ENCODE results near the gene SUPT3H. TPM values are rescaled to one million over a fixed set of nuclear protein-coding genes. Genes with fewer than 3 reads are reported as not detected.
A peak's percentile ranks its signal among the peaks of the same experiment; 100 is the strongest.

The SUPT3H gene
- total and polyA plus RNA-seq, 7 donors, result 1.7 to 4.3 (median 2.8) TPM

DNA sequence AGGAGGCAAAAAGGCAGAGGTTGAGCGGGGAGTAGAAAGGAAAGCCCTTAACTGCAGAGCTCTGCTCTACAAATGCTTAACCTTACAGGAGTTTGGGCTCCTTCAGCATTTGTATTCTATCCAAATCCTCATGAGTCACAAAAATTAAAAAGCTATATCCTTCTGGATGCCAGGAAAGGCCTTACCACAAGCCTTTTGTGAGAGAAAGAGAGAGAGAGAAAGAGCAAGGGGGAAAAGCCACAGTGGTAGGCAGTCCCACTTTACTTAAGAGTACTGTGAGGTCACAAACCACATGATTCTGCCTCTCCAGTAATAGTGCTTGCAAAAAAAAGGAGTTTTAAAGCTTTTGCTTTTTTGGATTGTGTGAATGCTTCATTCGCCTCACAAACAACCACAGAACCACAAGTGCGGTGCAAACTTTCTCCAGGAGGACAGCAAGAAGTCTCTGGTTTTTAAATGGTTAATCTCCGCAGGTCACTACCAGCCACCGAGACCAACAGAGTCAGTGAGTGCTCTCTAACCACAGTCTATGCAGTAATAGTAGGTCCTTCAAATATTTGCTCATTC lies 49.7 kb downstream of the SUPT3H start, which contains the start of gene RUNX2:
RUNX2 (plus strand) TSS at position 375 of the 567 bp plus-strand sequence. CDS start 397 bp downstream, outside the sequence.
- intact Hi-C loops (cut with DNase I), result no loop called here
- 74 to 77% (median 74%) methylated on average over 5 of the region's 5 CpGs for WGBS, 3 donors
- TF ChIP-seq, protein P1, sequence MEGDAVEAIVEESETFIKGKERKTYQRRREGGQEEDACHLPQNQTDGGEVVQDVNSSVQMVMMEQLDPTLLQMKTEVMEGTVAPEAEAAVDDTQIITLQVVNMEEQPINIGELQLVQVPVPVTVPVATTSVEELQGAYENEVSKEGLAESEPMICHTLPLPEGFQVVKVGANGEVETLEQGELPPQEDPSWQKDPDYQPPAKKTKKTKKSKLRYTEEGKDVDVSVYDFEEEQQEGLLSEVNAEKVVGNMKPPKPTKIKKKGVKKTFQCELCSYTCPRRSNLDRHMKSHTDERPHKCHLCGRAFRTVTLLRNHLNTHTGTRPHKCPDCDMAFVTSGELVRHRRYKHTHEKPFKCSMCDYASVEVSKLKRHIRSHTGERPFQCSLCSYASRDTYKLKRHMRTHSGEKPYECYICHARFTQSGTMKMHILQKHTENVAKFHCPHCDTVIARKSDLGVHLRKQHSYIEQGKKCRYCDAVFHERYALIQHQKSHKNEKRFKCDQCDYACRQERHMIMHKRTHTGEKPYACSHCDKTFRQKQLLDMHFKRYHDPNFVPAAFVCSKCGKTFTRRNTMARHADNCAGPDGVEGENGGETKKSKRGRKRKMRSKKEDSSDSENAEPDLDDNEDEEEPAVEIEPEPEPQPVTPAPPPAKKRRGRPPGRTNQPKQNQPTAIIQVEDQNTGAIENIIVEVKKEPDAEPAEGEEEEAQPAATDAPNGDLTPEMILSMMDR (IDR thresholded peaks at IDR 0.05), result no peak
- H3K36me3 ChIP-seq (ENCODE audit: insufficient read depth in 1 of 2, low read depth in 1 of 2), result no peaks in the 10 kb centered on the region
- no peaks in the 10 kb centered on the region for H3K27me3 ChIP-seq (ENCODE audit: insufficient read depth in 3 of 3, low read length in 2 of 3)
- no peak within 1 kb of the TSS for H3K4me3 ChIP-seq
- no peaks in the 10 kb centered on the region for H3K4me1 ChIP-seq
- DNase-seq (no peak), ATAC-seq (peak in 1 of 4 donors; percentile 29)
- no peak within 1 kb of the TSS for H3K27ac ChIP-seq
- H3K9me3 ChIP-seq, result no peaks in the 10 kb centered on the region

DNA sequence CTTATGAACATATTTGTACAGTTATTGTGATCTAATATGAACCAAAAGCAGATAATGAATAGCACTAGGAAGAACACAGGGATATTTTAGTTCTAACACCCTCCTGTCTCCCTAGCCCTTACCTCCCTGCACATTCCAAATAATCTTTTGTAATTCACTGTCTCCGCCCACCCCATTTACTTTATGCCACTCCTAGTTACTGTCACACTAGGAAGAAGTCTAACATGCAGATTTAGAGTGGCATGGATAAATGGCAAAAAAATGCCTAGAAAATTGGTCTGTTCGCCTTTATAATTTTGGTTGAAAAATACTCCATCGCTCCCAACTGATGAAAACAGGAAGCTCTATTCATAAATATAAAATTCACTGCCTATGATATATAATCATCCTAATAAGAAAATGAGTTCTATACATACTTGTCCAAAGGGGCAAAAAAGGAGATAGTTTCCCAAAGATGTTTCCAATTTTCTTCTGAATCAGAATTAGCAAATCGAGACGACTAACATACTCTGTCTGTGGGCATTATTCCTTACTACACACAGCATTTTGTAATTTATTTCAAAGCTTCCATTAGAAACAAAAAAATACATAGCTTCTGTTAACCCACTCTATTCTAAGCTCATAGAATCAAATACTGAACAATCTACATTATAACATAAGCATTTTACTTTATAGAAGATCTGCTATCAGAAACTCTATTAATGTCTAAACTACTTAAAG lies 50.9 kb downstream of the SUPT3H start:
- ATAC-seq (no peak), DNase-seq (no peak)
- intact Hi-C loops (cut with DNase I), result no loop called here
- H3K27ac ChIP-seq, result no peak overlapping the region
- H3K4me3 ChIP-seq, result no peak overlapping the region
- TF ChIP-seq, protein P1 (IDR thresholded peaks at IDR 0.05), result no peak
- no peaks in the 10 kb centered on the region for H3K4me1 ChIP-seq
- no peaks in the 10 kb centered on the region for H3K27me3 ChIP-seq (ENCODE audit: insufficient read depth in 3 of 3, low read length in 2 of 3)
- no peaks in the 10 kb centered on the region for H3K36me3 ChIP-seq (ENCODE audit: insufficient read depth in 1 of 2, low read depth in 1 of 2)
- H3K9me3 ChIP-seq, result no peaks in the 10 kb centered on the region
- WGBS, 3 donors, result 92 to 93% (median 92%) methylated on average over 5 of the region's 5 CpGs

DNA sequence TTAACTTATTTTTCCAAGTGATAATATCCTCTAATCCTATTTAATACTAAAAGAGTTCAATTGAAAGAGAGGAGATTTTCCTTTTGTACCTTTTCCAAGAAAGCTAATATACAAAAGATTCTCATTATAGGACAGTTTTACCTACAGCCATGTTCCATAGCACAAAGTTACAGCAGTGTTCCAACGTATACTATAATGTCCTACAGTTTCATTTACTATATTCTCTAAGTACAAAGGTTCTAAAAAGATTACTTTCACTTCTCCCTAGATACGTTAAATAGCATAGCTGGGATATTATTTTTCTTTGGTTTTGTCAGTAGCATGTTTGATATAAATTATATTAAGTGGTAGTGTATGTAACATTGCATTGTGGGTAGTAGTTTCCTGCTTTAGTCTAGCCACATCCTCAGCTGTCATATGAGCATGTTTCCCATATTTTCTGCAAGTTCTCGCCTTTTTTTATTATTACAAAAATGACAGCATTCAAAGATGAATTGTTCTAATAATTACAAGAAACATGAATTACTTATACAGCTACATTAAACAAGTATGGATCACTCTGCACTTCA lies 54.0 kb downstream of the SUPT3H start:
- intact Hi-C loops (cut with DNase I), result no loop called here
- no peak for DNase-seq

DNA sequence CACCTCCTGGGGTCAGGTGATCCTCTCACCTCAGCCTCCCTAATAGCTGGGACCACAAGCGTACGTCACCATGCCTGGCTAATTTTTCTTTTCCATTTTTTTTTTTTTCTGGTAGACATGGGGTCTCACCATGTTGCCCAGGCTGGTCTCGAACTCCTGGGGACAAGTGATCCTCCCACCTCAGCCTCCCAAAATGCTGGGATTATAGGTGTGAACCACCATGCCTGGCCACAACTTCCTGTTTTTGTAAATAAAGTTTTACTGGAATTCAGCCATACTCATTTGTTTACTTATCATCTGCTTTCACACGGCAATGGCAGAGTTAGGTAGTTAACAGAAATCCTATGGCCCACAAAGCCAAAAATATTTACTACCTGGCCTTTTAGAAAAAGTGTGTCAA lies 57.4 kb downstream of the SUPT3H start:
- no peak for ATAC-seq

More for the DNA sequence above, 54.0 kb downstream of the SUPT3H start:
- no peak overlapping the region for H3K4me3 ChIP-seq
- no peak for ATAC-seq
- H3K27ac ChIP-seq, result no peak overlapping the region
- TF ChIP-seq, protein P1 (IDR thresholded peaks at IDR 0.05), result no peak
- H3K27me3 ChIP-seq (ENCODE audit: insufficient read depth in 3 of 3, low read length in 2 of 3), result no peaks in the 10 kb centered on the region
- no peaks in the 10 kb centered on the region for H3K36me3 ChIP-seq (ENCODE audit: insufficient read depth in 1 of 2, low read depth in 1 of 2)
- no peaks in the 10 kb centered on the region for H3K4me1 ChIP-seq
- 83 to 90% (median 83%) methylated on average over 3 of the region's 3 CpGs for WGBS, 3 donors
- H3K9me3 ChIP-seq, result no peaks in the 10 kb centered on the region

More for the DNA sequence above, 57.4 kb downstream of the SUPT3H start:
- Histone ChIP-seq H3K4me1 (no peaks in the 10 kb centered on the region), H3K9me3 (no peaks in the 10 kb centered on the region), H3K4me3 (no peak overlapping the region), H3K27me3 (ENCODE audit: insufficient read depth in 3 of 3, low read length in 2 of 3) (no peaks in the 10 kb centered on the region), H3K27ac (no peak overlapping the region), H3K36me3 (ENCODE audit: insufficient read depth in 1 of 2, low read depth in 1 of 2) (no peaks in the 10 kb centered on the region)
- DNase-seq, result no peak
- TF ChIP-seq, protein P1 (IDR thresholded peaks at IDR 0.05), result no peak
- 94 to 97% (median 95%) methylated on average over 4 of the region's 4 CpGs for WGBS, 3 donors
- intact Hi-C loops (cut with DNase I), result no loop called here

Measured in psoas muscle (tissue), 8 donors.